NCI-H460 (cell line): ENCODE data around the gene RNPS1. TPM values are rescaled to one million over a fixed set of nuclear protein-coding genes. Genes with fewer than 3 reads are reported as not detected.
"Not testable (repeated sequence)": the region's sequence is repeated elsewhere in the genome, so short reads cannot be mapped to it uniquely, and the experiment has no call there.

Experiments
- DNase-seq: peaks from one replicate; pipeline ENCODE4 v3.0.0-alpha.2; 2016; ENCODE audit warnings: low read depth; ENCODE audit errors: extremely low read depth
- total RNA-seq: library from RNA; depleted of rRNA; stranded (reverse); fragments of >200 nt; shearing (Covaris generic); gene quantifications from 2 replicates; pipeline ENCODE4 v1.2.3, GENCODE V29; 2014

The RNPS1 gene
- total RNA-seq, 1 experiment from 2014 or later, result 142 TPM

- DNase-seq, result not testable (repeated sequence)
These were observed 9.4 kb downstream of the RNPS1 start for GRCh38 chr16:2258530-2258929.

- DNase-seq, result no peak
These were observed 10.2 kb downstream of the RNPS1 start for GRCh38 chr16:2257726-2258125.

GRCh38 chr16:2256531-2257140, 11.3 kb downstream of the RNPS1 start:
- no peak for DNase-seq

- no peak for DNase-seq
These were observed 14.6 kb downstream of the RNPS1 start for GRCh38 chr16:2253293-2253692.

- no peak for DNase-seq
These were observed 15.1 kb downstream of the RNPS1 start for GRCh38 chr16:2252806-2253148.

- DNase-seq, result peak; percentile 95
These were observed 16.4 kb downstream of the RNPS1 start, which contains the start of gene ECI1 for GRCh38 chr16:2251296-2252111. ECI1 (minus strand) TSS chr16:2251587; CDS start chr16:2251566, 21 bp downstream.

GRCh38 chr16:2250652-2251295, 17.2 kb downstream of the RNPS1 start:
- no peak for DNase-seq

- no peak for DNase-seq
These were observed 21.5 kb downstream of the RNPS1 start for GRCh38 chr16:2246301-2246885.

- DNase-seq, result no peak
These were observed 22.8 kb downstream of the RNPS1 start for GRCh38 chr16:2244926-2245795.

- no peak for DNase-seq
These were observed 23.6 kb downstream of the RNPS1 start for GRCh38 chr16:2244301-2244700.

- DNase-seq, result no peak
These were observed 24.1 kb downstream of the RNPS1 start for GRCh38 chr16:2243781-2244180.

- no peak for DNase-seq
These were observed 24.8 kb downstream of the RNPS1 start for GRCh38 chr16:2243031-2243528.

- DNase-seq, result no peak
These were observed 25.3 kb downstream of the RNPS1 start for GRCh38 chr16:2242598-2242997.

GRCh38 chr16:2240331-2240730, 27.6 kb downstream of the RNPS1 start:
- DNase-seq, result not testable (repeated sequence)

GRCh38 chr16:2238838-2239675, 28.9 kb downstream of the RNPS1 start:
- no peak for DNase-seq

- DNase-seq, result no peak
These were observed 29.6 kb downstream of the RNPS1 start for GRCh38 chr16:2238150-2238837.

- DNase-seq, result no peak
These were observed 30.3 kb downstream of the RNPS1 start for GRCh38 chr16:2237493-2238149.

GRCh38 chr16:2237102-2237482, 30.8 kb downstream of the RNPS1 start:
- no peak for DNase-seq
